GM21423 (cell line): ENCODE results near the gene RUFY2.
"Not testable (repeated sequence)": the region's sequence is repeated elsewhere in the genome, so short reads cannot be mapped to it uniquely, and the experiment has no call there.

ENCODE experiments used
- ATAC-seq: cut with Tn5 transposase; IDR thresholded peaks from one replicate; pipeline ENCODE4 v1.9.1; 2021; ENCODE audit warnings: mild to moderate bottlenecking, moderate library complexity; ENCODE audit not compliant: unreplicated experiment

Gene RUFY2

DNA sequence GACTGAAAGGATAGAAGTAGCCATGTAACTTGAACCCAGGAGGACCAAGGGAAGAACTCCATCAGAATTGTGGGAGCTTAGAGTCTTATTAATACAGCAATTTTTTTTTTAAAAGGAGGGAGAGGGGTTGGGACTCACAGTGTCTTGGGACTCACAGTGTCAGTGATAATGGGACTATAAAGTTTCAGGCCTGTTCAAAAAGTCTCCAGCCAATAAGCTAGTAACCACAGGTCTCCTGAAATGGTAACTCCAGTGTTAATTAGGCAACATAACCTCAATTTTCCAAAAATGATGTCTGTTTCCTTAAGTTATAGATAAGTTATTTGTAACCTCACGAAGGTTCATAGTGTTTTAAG lies 77.6 kb downstream of the RUFY2 start:
- no peak for ATAC-seq

DNA sequence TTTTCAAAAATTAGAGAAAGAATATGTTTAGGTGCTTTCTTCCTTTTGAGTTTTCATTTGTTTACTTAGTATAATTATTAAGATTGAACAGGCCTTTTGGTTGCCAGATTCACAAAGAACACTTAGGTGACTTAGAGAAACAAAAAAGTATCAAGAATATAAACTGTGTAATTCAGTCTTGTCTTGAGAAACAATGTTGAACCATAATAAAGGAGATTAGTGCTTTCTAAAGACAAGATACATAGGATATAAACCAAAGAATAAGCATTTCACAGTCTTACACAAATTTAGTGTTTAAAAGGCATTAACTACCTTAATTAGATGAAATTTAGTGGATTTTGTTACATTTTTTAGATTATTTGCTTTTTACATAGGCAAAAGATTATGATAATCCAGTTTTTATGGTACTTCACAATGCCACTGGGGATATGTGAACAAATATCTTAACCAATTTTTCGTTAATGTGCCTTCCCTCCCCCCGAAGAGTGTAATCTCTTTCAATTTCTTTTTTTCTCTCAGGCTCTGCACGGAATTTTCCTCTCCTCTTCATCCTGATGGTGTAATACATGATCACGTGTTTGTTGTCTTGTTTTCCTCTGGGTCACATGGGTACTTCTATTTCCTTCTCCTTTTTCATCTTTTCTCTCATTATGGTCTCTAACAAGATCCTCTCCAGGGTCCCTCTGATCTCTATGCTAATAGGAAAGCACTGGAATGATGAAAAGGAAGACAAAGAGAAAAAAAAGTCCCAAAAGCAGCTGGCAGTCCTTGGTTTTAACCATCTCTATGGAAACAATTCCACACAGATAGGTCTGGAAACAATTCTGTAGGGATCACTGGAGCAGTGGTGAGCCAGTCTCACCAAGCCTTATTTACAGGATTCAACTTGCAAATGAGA lies 78.9 kb downstream of the RUFY2 start:
- ATAC-seq = no peak

DNA sequence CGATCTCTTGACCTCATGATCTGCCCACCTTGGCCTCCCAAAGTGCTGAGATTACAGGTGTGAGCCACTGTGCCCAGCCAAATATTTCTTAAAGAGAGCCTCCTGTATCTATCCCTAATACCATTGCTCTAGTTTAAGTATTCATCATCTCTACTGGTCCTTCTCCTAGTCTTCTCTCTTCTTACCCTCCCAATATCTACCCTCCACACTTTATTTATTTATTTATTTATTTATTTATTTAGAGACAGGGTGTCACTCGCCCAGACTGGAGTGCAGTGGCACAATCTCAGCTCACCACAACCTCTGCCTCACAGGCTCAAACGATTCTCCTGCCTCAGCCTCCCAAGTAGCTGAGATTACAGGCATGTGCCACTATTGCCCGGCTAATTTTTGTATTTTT lies 82.7 kb downstream of the RUFY2 start:
- not testable (repeated sequence) for ATAC-seq

DNA sequence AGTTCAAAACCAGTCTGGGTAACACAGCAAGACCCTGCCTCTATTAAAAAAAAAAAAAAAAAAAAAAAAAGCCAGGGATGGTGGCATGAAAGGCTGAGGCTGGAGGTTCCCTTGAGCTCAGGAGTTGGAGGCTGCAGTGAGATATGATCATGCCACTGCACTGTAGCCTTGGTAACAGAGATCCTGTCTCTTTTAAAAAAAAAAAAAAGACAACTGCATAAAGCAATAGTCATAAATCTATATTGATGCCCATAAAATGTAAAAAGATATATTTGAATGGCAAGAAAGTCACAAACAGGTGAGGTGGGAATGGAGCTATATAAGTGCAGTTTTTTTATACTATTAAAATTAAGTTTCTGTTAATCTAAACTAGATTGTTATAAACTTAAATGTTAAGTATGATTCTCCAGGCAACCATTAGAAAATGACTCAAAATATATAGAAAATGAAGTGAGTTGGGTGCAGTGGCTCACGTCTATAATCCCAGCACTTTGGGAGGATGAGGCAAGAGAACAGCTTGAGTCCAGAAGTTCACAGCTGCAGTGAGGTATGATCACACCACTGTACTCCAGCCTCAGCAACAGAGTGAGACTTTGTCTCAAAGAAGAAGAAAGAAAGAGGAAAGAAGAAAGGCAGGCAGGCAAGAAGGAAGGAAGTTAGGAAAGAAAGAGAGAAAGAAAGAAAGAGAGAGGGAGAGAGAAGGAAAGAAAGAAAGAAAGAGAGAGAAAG lies 88.6 kb downstream of the RUFY2 start:
- ATAC-seq = no peak

DNA sequence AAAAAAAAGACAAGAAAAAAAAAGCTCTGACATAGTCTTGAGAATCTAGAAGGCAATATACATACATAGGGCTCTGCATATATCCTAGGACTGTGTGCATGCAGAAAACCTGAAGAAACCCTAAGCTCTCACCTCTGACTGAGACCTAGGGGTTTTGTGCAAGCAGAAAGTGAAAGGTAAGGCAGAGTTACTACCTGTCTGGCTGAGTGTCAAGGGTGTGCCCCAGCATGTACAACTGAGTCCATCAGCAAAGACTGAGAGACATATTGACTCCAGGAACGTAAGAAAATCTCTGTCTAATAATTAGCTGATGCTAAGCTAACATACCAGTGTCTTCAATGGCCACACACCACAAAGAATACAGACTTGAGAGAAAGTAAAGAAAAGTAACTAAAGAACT lies 91.5 kb downstream of the RUFY2 start:
- no peak for ATAC-seq

DNA sequence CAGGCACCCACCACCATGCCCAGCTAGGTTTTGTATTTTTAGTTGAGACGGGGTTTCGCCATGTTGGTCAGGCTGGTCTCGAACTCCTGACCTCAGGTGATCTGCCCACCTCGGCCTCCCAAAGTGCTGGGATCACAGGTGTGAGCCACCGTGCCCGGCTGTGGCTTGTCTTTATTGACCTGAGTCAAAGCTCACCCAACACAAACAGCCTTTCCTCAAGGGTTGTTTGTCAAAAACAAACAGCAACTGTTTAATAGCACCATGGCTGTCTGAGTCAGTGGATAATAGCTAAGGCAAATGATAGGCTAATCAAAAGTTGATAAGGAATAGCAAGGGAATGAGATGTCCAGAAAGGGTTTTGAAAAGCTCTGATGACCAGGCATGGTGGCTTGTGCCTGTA lies 92.1 kb downstream of the RUFY2 start:
- ATAC-seq = not testable (repeated sequence)

DNA sequence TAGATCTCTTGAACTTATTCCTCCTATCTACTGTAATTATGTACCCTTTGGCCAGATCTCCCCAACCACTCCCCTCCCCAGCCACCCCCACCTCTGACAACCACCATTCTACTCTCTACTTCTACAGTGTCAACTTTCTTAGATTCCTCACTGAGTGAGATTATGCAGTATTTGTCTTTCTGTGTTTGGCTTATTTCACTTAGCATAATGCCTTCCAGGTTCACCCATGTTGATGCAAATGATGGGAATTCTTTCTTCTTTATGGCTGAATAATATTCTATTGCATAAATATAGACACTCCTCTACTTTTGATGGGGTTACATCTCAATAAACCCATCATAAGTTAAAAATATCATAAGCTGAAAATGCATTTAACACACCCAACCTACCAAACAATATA lies 96.5 kb downstream of the RUFY2 start:
- ATAC-seq = no peak

DNA sequence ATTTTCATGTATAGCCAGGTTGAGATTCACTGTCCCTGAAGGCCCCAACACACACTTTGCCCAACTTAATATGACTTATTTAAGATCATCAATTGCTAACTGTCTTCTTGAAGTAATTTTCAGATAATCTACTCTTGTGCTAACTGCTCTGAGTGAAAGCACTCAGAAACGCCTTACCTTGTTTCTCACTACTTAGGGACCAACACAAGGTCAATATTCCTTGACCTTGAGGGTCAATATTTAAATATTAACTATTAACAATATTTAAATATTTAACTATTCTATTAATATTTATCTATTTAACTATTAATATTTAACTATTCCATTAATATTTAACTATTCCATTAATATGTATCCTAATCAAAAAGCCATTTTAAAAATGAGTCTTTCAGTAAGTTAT lies 101.2 kb downstream of the RUFY2 start:
- no peak for ATAC-seq

DNA sequence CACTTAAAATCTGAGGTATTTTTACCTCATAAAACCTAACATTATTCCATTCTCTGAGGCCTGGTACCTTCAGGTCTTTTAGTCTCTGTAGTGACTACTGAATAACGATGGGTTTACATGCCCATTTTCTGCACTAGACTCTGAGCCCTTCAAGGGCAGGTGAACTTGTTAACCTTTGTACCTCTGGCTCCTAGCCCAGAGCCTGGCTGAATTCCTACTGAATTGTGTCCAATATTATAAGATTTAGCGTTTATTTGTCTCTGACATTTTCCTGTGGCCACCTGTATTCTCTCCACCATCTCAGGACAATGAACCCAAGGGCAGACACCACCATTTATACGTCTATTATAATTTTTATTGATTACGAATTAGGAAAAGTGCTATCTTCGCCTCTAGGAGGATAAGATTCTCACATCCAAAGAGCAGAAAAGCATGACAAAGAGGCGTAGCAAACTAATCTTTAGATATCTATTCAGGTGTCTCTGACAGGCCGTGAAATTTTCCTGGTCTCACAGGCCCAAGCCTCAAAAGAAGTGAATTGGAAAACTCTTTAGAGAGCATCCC lies 103.1 kb downstream of the RUFY2 start:
- ATAC-seq = no peak

DNA sequence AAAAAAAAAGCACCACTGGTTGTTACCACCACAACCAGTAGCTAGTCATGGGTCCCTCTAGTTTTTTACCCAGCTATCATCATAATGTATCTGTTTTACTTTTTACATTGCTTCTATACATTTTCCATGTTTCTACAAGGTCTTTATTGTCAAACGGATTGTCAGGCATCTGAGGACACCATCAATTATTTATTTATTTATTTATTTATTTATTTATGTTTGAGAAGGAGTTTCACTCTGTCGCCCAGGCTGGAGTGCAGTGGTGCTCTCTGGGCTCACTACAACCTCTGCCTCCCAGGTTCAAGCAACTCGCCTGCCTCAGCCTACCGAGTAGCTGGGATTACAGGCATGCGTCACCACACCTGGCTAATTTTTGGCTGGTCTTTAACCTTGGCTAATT lies 104.2 kb downstream of the RUFY2 start:
- no peak for ATAC-seq

DNA sequence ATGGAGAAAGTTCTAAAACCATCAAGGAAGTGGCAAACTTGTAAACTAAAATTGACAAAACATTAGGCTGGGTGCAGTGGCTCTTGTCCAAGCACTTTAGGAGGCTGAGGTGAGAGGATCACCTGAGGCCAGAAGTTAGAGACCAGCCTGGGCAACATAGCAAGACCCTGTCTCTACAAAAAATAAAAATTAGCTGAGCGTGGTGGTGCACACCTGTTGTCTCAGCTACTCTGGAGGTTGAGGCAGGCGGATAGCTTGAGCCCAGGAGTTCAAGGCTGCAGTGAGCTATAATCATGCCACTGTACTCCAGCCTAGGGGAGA lies 104.6 kb downstream of the RUFY2 start:
- no peak for ATAC-seq

DNA sequence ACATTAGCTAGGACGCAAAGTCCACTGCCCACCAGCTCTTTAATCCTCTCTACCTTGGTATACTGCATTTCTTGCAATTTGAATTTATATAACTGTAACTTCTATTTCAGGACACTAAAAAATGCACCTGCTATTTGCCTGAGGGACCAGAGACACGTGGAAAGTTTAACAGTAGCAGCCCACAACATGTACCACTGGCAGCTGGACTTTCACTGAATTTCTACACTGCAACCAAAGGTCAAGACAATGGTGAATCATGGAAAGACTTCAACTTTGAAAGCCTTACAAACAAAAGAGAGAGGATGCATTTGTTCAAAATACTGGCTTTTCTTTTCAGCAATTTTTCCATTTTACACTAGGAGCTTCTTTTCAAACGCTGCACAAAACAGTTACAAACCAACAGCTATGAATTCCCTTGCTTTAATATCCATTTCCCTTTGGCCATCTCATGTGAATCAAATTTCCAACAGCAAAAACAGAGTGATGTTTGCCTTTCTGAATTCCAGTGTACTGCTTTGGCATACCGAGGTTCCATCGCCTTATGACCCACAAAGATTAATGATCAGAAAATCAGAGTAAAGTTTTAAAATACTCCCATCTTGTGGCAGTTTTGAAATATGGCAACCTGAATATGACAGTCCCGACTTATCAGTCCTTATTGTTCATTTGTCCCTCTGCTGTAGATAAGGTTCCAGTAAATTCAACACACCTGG lies 105.1 kb downstream of the RUFY2 start:
- ATAC-seq = no peak

DNA sequence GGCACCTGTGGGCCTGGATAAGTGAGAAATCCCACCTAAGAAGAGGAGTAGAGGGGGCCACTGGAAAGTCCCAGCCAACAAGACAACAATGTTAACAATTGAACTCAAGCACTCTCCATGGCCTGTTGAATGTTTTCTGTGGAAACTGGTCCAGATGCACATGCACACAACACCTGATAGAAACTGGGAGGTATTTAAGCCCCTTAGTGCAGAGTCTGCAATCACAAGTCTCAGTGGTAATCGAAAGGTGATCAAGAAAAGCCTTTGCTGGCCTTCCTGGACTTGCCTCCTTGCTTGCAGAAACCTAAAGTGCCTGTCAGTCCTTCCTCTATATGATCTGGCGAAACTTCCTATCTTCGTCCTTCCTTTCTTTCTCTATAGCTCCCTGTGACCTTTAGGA lies 105.8 kb downstream of the RUFY2 start:
- no peak for ATAC-seq

DNA sequence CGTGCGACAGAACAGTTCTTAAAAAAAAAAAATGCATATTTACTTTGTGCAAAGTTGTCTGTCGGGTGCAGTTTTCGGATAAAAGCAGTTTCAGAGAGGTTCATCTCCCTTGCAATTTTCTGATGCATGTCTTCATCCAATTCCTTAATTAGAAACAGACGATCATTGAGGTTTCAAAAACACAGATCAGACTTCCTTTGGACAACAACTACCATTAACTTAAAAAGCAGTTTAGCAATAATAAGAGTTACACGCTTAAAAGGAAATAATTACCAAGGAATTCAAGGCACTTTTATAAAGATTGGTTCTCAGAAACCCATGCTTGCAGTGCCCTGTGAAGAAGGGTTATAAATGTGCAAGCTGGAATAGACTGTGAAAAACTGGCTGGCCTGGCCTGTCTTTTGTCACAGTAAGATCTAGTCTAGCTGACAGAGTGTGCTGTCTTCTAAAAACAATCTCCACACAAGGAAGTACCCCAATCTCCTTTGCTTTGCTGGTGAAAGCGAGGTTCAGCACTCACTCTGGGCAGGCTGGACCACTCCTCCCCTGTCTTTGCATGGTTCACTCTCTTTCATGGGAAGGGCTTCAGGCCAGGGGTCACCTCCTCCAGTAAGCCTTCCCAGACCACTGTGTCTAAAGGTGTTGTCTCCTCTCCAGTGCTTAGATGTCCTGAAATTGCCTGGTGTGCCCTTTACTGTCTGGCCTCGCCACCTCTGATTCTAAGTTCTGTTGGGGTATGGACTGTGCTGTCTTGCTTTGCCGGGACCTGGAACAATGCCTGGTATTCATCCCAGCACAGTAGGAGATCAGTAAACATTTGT lies 110.0 kb downstream of the RUFY2 start:
- ATAC-seq = no peak
